Fibroblast of mammary gland (primary cell): ENCODE data around the gene PLCB4.

ENCODE experiments used
- DNase-seq: peaks from one replicate; pipeline ENCODE4 v3.0.0-alpha.2; 2010; ENCODE audit warnings: low read depth
- H3K4me3 ChIP-seq: 2 replicates; pipeline ENCODE4 v1.5.1; 2011; ENCODE audit warnings: low read depth, mild to moderate bottlenecking, low read length, moderate library complexity; ENCODE audit not compliant: control insufficient read depth
- TF ChIP-seq, protein P1 (sequence below): conservative IDR thresholded peaks from 2 replicates; pipeline ENCODE4 v1.5.1; 2011; ENCODE audit warnings: low read depth, low read length, inconsistent platforms; ENCODE audit not compliant: control insufficient read depth, insufficient read depth

Gene PLCB4

DNA sequence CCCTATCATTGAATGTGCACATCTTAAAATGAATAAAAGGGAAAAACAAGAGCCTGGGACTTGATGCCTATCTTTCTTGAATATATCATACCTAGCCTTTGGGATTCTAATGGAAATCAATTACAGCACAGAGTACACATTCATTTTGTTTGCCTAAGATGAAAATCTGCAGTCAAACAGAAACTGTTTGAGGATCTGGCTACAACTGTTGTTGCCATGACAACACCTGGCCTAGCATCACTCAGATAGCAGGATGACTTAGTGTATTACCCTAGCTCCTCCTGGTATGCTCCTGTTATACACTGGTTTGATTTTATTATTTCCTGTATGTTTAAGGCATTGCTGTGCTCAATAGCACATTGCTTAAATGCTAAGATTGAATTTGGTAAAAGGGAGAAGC lies 374.0 kb downstream of the PLCB4 start:
- TF ChIP-seq, protein P1, sequence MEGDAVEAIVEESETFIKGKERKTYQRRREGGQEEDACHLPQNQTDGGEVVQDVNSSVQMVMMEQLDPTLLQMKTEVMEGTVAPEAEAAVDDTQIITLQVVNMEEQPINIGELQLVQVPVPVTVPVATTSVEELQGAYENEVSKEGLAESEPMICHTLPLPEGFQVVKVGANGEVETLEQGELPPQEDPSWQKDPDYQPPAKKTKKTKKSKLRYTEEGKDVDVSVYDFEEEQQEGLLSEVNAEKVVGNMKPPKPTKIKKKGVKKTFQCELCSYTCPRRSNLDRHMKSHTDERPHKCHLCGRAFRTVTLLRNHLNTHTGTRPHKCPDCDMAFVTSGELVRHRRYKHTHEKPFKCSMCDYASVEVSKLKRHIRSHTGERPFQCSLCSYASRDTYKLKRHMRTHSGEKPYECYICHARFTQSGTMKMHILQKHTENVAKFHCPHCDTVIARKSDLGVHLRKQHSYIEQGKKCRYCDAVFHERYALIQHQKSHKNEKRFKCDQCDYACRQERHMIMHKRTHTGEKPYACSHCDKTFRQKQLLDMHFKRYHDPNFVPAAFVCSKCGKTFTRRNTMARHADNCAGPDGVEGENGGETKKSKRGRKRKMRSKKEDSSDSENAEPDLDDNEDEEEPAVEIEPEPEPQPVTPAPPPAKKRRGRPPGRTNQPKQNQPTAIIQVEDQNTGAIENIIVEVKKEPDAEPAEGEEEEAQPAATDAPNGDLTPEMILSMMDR = no peak
- H3K4me3 ChIP-seq = no peak overlapping the region
- DNase-seq = peak; percentile 21

DNA sequence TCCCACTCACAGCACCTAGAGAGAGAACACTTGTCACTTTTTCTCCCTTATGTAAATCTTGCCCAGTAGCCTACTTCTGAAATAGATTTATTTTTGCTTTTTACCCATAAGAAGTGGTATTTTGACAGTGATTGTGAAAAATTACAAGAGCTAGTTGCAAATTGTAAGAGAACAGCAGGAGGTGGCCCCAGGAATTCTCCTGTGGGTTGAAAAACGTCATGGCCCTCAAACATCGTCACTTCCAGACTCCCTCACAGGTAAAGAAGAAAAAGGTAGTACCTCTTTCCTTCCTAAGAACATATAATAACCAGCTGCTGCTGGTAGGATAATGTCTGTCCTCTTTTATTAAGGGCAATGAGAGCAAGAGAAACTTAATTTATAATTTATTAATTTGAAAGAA lies 376.0 kb downstream of the PLCB4 start:
- TF ChIP-seq, protein P1 = no peak
- H3K4me3 ChIP-seq = no peak overlapping the region
- no peak for DNase-seq

DNA sequence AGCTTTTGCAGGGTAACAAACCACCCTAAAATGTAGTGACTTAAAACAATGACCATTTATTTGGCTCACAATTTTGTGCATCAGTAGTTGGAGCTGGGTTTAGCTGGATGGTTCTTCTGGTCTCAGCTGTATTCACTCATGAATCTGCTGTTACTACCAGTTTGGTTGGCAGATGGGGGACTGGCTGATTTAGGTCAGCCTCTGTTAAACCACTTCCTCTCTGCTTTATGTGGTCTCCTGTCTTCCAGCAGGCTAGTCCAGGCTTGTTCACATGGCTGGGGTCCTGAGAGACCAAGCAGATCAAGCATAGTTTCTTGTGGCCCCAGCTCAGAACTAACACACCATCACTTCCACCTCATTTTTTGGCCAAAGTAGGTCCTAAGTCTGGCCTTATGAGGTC lies 378.3 kb downstream of the PLCB4 start:
- TF ChIP-seq, protein P1 = no peak
- H3K4me3 ChIP-seq = no peak overlapping the region
- DNase-seq = no peak

DNA sequence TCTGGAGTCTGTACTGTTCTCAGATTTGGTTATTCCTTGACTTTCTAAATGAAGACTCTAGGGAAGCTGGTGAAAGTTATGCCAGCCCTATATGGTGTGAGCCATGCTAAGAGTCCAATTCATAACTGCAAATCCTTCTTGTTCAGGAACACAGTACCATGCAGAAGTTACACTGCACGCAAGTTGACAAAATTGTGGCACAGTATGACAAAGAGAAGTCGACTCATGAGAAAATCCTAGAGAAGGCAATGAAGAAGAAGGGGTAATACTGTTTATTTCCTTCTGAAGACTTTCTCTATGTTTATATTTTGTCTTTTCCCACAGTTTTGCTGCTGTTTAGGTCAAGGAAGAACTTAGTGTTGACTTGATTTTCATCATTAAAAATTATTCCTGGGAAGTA lies 384.3 kb downstream of the PLCB4 start:
- TF ChIP-seq, protein P1 = no peak
- H3K4me3 ChIP-seq = no peak overlapping the region
- no peak for DNase-seq

DNA sequence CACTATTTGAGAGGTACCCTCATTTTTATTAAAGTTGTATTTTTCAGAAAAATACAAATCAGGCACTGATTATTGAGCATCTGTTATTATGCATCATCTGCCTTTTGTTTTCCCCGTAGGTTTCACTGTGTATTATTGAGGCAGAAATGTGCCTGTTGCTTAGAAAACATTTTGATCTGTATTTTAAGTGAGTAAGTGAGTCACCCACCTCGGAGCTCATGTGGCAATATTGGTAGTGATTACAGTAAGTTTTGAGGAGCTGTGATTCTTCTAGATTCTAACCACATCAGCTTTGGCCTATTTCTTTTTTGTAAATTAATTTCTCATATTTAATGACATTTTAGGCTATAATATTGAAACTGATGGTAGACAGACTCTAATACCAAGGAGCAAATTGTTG lies 385.9 kb downstream of the PLCB4 start:
- no peak overlapping the region for H3K4me3 ChIP-seq
- DNase-seq = peak; percentile 69
- TF ChIP-seq, protein P1 = no peak

DNA sequence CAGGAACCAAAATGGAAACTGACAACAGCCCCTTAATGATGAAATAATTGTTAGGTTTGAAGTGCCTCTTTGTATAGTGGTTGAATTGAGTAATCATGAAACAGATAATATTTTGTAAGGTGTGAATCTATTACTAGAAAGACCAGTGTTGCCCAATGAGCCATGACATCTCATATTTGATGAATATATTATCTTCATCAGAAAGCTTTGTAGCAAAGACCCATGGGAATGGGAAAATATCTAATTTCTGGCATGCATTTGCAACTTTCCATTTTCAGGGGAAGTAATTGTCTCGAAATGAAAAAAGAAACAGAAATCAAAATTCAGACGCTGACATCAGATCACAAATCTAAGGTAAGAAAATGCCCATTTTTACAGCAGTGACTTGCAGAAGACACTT lies 388.2 kb downstream of the PLCB4 start:
- no peak for DNase-seq
- TF ChIP-seq, protein P1 = no peak
- no peak overlapping the region for H3K4me3 ChIP-seq

DNA sequence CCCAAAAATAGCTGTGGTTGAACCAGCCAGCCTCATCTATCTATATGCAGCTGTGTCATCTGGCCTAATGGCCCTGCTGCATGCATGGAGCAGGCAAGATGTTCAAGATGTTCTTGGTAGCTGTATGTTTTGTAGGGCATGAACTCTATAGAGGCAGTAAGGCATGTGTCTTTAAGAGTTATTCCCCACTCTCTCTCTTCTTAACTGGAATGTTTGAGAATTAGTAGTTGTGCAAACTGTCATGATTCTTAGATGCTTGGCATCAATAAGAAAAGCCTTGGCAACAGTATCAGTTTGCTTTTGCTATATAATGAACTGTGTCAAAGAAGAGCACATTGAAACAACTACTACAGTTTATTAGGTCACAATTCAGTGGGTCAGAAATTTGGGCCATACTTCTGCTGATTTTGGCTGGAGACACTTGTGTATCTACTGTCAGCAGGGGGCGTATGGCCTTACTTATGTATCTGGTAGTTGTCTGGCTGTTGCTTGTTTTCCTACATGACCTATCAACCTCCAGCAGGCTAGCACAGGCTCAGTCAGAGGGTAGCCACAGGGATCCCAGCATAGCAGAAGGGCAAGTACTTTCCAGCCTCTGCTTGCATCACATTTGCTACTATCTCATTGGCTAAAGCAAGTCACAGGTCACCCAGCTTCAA lies 389.4 kb downstream of the PLCB4 start:
- TF ChIP-seq, protein P1 = peak; percentile 46
- no peak overlapping the region for H3K4me3 ChIP-seq
- peak; percentile 61 for DNase-seq
